WTC11 (cell line): Measurements from ENCODE around the gene OSBPL7.

Experiments used
- EMX1 ChIP-seq: fragments of 250-450 bp; sonication (Bioruptor Pico); IDR thresholded peaks from 2 replicates; pipeline ENCODE4 v1.8.0; 2021; ENCODE audit warnings: mild to moderate bottlenecking
- TCF7 ChIP-seq: sonication (generic); formaldehyde crosslinking; IDR thresholded peaks from 2 replicates; pipeline ENCODE4 v1.8.0; 2022; ENCODE audit warnings: mild to moderate bottlenecking, low read depth, missing genetic modification reagents, moderate library complexity
- TF ChIP-seq, protein P1 (sequence below): sonication (generic); formaldehyde crosslinking; IDR thresholded peaks from 2 replicates; pipeline ENCODE4 v1.8.1; 2023; ENCODE audit warnings: mild to moderate bottlenecking, missing genetic modification reagents
- TF ChIP-seq, protein P2 (sequence below): fragments of 200-600 bp; IDR thresholded peaks from 2 replicates; pipeline ENCODE4 v1.8.0; 2022; ENCODE audit warnings: antibody characterized with exemption

GRCh38 chr17:47797797-47798196, 23.8 kb downstream of the OSBPL7 start:
- TF ChIP-seq, protein P1, sequence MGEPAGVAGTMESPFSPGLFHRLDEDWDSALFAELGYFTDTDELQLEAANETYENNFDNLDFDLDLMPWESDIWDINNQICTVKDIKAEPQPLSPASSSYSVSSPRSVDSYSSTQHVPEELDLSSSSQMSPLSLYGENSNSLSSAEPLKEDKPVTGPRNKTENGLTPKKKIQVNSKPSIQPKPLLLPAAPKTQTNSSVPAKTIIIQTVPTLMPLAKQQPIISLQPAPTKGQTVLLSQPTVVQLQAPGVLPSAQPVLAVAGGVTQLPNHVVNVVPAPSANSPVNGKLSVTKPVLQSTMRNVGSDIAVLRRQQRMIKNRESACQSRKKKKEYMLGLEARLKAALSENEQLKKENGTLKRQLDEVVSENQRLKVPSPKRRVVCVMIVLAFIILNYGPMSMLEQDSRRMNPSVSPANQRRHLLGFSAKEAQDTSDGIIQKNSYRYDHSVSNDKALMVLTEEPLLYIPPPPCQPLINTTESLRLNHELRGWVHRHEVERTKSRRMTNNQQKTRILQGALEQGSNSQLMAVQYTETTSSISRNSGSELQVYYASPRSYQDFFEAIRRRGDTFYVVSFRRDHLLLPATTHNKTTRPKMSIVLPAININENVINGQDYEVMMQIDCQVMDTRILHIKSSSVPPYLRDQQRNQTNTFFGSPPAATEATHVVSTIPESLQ (CRISPR knock-in tag), result no peak
- TF ChIP-seq, protein P2, sequence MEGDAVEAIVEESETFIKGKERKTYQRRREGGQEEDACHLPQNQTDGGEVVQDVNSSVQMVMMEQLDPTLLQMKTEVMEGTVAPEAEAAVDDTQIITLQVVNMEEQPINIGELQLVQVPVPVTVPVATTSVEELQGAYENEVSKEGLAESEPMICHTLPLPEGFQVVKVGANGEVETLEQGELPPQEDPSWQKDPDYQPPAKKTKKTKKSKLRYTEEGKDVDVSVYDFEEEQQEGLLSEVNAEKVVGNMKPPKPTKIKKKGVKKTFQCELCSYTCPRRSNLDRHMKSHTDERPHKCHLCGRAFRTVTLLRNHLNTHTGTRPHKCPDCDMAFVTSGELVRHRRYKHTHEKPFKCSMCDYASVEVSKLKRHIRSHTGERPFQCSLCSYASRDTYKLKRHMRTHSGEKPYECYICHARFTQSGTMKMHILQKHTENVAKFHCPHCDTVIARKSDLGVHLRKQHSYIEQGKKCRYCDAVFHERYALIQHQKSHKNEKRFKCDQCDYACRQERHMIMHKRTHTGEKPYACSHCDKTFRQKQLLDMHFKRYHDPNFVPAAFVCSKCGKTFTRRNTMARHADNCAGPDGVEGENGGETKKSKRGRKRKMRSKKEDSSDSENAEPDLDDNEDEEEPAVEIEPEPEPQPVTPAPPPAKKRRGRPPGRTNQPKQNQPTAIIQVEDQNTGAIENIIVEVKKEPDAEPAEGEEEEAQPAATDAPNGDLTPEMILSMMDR, result no peak
- TF ChIP-seq EMX1 (CRISPR knock-in tag), result no peak
- TF ChIP-seq TCF7, result no peak
